Tibial artery (tissue), 4 donors: ENCODE measurements around the gene NKX2-4.

Experiments
- DNase-seq, 2 donors: peaks; one replicate each; pipeline ENCODE4 v3.0.0-alpha.2; 2019
- H3K27ac ChIP-seq, 2 donors: fragments of 200-600 bp; sonication (generic) in 1 of 2; 1 replicate in 1 of 2; 2 replicates in 1 of 2; pipeline ENCODE4 v1.5.1; 2018 to 2019; ENCODE audit warnings: mild to moderate bottlenecking in 1 of 2
- H3K27me3 ChIP-seq, 2 donors: fragments of 200-600 bp; sonication (generic) in 1 of 2; one replicate each; pipeline versions ENCODE4 v1.5.1 to v1.6.0; 2016 to 2019
- H3K36me3 ChIP-seq, 3 donors: fragments of 200-600 bp; sonication (generic) in 2 of 3; one replicate each; pipeline ENCODE4 v1.5.1; 2016 to 2019; ENCODE audit warnings: mild to moderate bottlenecking in 2 of 3
- H3K4me1 ChIP-seq, 4 donors: fragments of 200-600 bp; sonication (generic) in 2 of 4; 1 replicate in 3 of 4; 2 replicates in 1 of 4; pipeline ENCODE4 v1.5.1; 2016 to 2019
- H3K4me3 ChIP-seq, 2 donors: fragments of 200-600 bp; sonication (generic) in 1 of 2; 1 replicate in 1 of 2; 2 replicates in 1 of 2; pipeline ENCODE4 v1.5.1; 2018 to 2019; ENCODE audit warnings: mild to moderate bottlenecking in 2 of 2
- H3K9me3 ChIP-seq, 3 donors: fragments of 200-600 bp; sonication (generic) in 1 of 3; one replicate each; pipeline ENCODE4 v1.5.1; 2016 to 2019
- intact Hi-C: fragments of 100-400 bp; cut with DNase I; formaldehyde crosslinking; loops from one replicate; pipeline ENCODE4 v1.15.0; 2023; ENCODE audit warnings: low total_unique reads
- TF ChIP-seq, protein P1 (sequence below), 2 experiments: fragments of 200-600 bp in 1 of 2; fragments of 450-650 bp in 1 of 2; IDR thresholded peaks; one replicate each; pipeline ENCODE4 v1.5.1; 2017 to 2019; ENCODE audit warnings: antibody characterized with exemption in 2 of 2, mild to moderate bottlenecking in 1 of 2, moderate library complexity in 1 of 2

NKX2-4 gene

DNA sequence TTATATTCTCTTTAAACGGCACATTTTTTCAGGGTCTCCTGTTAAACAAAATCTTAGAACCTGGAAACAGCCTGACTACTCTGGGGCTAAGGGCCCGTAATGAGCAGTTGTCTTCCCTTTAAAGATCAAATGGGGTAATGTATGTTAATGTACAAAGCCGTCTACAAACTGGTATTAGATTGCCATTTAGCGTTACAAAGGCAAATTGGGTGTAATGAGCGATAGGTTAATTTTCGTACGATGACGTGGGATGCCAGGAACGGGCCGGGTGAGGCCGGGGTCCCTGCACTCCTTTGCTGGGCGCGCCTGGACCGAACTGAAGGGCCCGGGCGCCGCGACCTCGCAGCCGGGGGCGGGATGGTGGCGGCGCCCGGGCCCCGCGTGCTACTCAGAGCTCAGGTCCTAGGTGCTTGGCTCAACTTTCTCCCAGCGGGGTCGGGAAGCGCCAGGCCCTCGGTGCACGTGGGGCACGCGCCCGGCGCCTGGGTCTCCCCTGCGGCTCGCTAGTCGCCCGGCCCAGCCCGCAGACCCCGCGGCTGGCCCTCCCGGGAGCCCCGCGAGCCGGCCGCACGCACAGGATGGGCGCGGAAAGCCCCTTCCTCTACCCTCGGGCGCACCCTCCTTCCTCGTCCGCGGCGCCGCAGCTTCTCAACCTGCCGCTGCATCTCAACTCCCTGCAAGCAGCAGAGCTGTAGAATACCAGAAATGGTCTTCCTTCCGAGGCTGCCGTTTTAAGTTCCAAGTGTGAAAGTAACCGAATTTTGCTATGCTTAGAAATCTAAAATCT, 5.9 kb downstream of the NKX2-4 start:
- Histone ChIP-seq H3K9me3 (no peaks in the 10 kb centered on the region), H3K4me1 (peaks cover 0 to 9% (median 8%) of the 10 kb centered on the region in 4 donors), H3K4me3 (no peak overlapping the region), H3K27me3 (peaks cover 0 to 48% of the 10 kb centered on the region in 2 donors), H3K36me3 (peaks cover 27 to 40% (median 36%) of the 10 kb centered on the region in 3 donors), H3K27ac (no peak overlapping the region)
- intact Hi-C loops = no loop called here
- DNase-seq = no peak
- TF ChIP-seq, protein P1, sequence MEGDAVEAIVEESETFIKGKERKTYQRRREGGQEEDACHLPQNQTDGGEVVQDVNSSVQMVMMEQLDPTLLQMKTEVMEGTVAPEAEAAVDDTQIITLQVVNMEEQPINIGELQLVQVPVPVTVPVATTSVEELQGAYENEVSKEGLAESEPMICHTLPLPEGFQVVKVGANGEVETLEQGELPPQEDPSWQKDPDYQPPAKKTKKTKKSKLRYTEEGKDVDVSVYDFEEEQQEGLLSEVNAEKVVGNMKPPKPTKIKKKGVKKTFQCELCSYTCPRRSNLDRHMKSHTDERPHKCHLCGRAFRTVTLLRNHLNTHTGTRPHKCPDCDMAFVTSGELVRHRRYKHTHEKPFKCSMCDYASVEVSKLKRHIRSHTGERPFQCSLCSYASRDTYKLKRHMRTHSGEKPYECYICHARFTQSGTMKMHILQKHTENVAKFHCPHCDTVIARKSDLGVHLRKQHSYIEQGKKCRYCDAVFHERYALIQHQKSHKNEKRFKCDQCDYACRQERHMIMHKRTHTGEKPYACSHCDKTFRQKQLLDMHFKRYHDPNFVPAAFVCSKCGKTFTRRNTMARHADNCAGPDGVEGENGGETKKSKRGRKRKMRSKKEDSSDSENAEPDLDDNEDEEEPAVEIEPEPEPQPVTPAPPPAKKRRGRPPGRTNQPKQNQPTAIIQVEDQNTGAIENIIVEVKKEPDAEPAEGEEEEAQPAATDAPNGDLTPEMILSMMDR (IDR thresholded peaks at IDR 0.05) = no peak

DNA sequence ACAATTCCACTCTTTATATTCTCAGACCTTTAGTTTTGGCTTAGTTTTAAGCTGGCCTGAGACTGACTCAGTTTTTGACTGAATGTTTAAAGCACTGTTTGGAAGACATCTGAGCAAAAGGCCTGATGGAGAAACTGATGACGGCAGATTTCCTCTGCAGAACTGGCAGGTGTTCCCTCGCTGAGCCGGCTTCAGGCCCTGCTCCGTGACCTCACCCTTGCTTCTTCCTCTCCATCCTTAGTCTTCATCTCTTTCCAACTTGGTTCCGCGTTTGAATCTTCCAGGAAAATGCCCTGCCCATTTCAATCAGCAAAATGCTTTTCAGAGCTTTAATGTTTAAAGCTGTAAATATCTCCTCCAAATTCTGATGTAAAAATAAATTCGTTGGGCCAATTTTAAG, 6.6 kb downstream of the NKX2-4 start:
- Histone ChIP-seq H3K36me3 (peaks cover 30 to 46% (median 42%) of the 10 kb centered on the region in 3 donors), H3K27me3 (peaks cover 0 to 42% of the 10 kb centered on the region in 2 donors), H3K4me3 (no peak overlapping the region), H3K9me3 (no peaks in the 10 kb centered on the region), H3K27ac (no peak overlapping the region), H3K4me1 (peaks cover 0 to 2% (median 2%) of the 10 kb centered on the region in 4 donors)
- intact Hi-C loops = no loop called here
- TF ChIP-seq, protein P1 (IDR thresholded peaks at IDR 0.05) = no peak
- DNase-seq = no peak

DNA sequence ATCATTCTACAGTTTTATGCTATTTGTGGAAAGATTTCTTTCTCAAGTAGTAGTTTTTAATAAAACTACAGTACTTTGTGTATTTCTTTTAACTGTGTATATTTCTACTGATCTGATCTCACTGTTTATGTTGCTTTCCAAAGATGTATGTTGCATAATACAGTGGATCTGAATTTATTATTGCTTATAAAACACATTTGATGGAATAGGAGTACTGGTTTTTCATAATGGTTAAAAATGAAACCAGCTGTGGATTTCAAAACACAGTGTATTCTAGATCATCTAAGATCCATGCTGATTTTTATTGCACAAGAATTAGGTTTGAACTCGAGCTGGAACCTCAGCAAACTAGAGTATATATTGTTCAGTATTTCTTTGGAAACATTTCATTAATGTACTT, 8.0 kb downstream of the NKX2-4 start:
- DNase-seq = no peak
- no peaks in the 10 kb centered on the region for H3K9me3 ChIP-seq
- TF ChIP-seq, protein P1 (IDR thresholded peaks at IDR 0.05) = no peak
- H3K4me1 ChIP-seq = no peaks in the 10 kb centered on the region
- H3K4me3 ChIP-seq = no peak overlapping the region
- no peak overlapping the region for H3K27ac ChIP-seq
- intact Hi-C loops = no loop called here
- H3K36me3 ChIP-seq = peaks cover 38 to 54% (median 54%) of the 10 kb centered on the region in 3 donors
- H3K27me3 ChIP-seq = peaks cover 0 to 28% of the 10 kb centered on the region in 2 donors

DNA sequence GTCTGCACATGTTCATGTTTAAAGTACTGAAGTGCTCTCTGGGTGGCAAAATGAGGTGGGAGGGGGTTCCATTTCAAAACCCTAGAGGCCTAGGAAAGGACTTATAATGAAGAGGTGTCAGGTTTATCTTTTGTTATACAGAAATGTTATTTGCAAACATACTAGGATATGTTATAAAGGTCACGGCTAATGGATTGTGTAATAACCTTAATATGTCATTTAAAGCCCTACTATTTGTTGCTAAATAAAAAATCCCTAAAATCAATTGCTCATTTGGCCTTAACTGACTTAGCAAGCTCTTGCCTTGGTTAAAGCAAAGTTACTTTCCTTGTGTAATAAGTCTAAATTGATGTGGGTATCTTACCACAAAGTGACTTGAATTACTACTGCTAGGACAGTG, 8.8 kb downstream of the NKX2-4 start:
- Histone ChIP-seq H3K4me3 (no peak overlapping the region), H3K27me3 (peaks cover 0 to 21% of the 10 kb centered on the region in 2 donors), H3K4me1 (no peaks in the 10 kb centered on the region), H3K27ac (no peak overlapping the region), H3K36me3 (peaks cover 46 to 62% (median 62%) of the 10 kb centered on the region in 3 donors), H3K9me3 (no peaks in the 10 kb centered on the region)
- DNase-seq = no peak
- intact Hi-C loops = no loop called here
- TF ChIP-seq, protein P1 (IDR thresholded peaks at IDR 0.05) = no peak

DNA sequence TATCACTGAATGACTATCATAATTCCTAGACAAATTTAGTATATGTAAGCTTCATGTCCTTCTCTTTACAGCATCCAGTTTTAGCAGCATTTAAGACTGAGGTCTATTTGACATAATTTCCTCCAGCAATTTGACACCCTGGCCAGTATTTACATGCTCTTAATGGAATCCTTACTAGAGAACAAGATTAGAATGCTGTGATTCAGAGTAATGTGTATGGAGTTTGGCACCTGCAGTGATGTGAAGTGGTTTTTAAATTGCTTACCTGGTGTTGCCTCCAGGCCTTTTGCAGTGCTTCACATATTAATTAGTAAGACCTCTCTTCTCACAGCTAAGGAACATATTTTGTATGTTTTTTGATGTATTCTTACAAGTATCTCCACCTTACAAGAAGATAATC, 9.8 kb downstream of the NKX2-4 start:
- Histone ChIP-seq H3K9me3 (no peaks in the 10 kb centered on the region), H3K27ac (no peak overlapping the region), H3K27me3 (peaks cover 0 to 13% of the 10 kb centered on the region in 2 donors), H3K36me3 (peaks cover 56 to 73% (median 72%) of the 10 kb centered on the region in 3 donors), H3K4me1 (no peaks in the 10 kb centered on the region), H3K4me3 (no peak overlapping the region)
- TF ChIP-seq, protein P1 (IDR thresholded peaks at IDR 0.05) = no peak
- intact Hi-C loops = no loop called here
- no peak for DNase-seq
